HG03175 (cell line): ENCODE results near the gene CPNE6.
A peak's percentile ranks its signal among the peaks of the same experiment; 100 is the strongest.

Source experiments
- ATAC-seq: cut with Tn5 transposase; IDR thresholded peaks from one replicate; pipeline ENCODE4 v1.9.1; 2021; ENCODE audit warnings: mild to moderate bottlenecking, moderate library complexity; ENCODE audit not compliant: unreplicated experiment

Gene CPNE6

DNA sequence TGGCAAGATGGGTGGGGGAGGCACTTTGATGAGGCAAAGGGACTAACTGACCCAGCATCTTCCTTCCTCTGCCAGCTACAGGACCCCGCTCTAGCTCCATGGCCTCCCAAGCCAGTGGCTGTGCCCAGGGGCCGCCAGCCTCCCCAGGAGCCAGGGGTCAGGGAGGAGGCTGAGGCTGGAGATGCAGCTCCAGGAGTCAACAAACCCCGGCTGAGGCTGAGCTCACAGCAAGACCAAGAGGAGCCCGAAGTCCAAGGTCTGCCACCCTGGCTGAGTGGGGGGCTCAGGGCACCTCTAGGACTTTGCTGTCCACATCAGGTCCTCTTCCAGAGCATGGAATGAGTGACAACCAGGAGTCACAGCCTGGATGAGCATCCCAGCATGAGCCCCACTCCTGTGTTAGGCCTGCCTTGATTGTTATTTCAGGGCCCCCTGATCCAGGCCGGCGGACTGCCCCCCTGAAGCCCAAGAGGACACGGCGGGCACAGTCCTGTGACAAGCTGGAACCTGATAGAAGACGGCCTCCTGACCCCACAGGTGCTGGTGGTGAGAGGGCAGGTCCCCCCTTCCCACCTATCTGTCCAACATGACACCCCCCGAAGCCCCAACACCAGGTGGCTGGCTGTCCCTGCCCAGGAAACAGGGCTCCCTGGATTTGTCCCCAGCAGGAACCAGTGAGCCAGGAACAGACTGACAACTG lies 2.5 kb upstream of the CPNE6 start:
- ATAC-seq: no peak

DNA sequence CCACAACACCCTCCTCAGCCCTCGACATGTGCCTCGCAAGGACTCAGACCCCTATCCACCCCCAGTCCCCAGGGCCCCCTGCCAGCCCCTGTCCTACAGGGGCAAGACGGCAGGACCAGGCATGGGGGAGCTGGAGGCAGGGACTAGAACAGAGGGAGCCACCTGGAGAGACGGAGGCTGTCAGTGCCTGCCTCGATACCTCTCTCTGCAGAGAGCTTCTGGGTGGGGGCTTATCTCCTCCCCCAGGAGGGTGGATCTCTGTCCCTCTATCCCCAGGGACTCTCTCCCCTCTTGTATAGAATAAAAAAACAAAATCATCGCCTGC lies 2.0 kb upstream of the CPNE6 start:
- no peak for ATAC-seq

- no peak for ATAC-seq
These were observed 848 bp upstream of the CPNE6 start for GRCh38 chr14:24070285-24071143.

- ATAC-seq: no peak
These were observed 571 bp downstream of the CPNE6 start for GRCh38 chr14:24071836-24072430.

GRCh38 chr14:24072436-24072835 lies 1.1 kb downstream of the CPNE6 start:
- ATAC-seq: no peak

- ATAC-seq: no peak
These were observed 1.8 kb downstream of the CPNE6 start for GRCh38 chr14:24072881-24073877.

DNA sequence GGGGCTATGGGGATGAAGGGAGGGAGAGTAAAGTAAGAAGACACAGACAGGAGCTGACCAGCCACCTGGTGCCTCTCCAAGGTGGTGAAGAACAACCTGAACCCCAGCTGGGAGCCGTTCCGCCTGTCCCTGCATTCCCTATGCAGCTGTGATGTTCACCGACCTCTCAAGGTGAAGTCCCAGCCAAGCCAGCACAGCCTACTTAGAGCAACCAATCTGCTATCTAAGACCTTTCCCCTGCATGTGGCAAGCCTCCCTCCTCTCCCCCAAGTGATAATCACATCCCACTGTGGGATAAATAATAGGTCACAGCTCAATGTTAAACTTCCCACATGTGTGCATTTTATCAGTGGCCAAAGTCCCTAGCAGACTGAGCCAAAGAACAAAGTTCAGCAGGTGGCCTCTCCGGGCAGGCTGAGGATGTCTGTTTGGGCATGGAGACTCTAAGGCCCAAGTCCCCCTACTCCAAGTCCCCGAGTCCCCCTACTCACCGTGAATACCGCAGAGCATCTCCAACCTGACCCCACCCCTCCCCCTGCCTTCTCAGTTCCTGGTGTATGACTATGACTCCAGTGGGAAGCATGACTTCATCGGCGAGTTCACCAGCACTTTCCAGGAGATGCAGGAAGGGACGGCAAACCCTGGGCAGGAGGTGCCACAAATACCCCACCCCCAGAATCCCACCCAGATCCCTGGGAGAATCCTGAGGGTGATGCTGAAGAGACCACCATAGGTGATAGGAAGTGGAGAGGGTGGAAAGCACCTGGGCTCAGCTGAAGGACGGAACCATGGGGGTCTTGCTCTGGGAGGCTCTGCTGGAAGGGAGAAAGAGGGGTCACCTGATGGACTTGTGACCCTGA lies 3.5 kb downstream of the CPNE6 start:
- no peak for ATAC-seq

- ATAC-seq: no peak
These were observed 4.3 kb downstream of the CPNE6 start for GRCh38 chr14:24075485-24076301.

DNA sequence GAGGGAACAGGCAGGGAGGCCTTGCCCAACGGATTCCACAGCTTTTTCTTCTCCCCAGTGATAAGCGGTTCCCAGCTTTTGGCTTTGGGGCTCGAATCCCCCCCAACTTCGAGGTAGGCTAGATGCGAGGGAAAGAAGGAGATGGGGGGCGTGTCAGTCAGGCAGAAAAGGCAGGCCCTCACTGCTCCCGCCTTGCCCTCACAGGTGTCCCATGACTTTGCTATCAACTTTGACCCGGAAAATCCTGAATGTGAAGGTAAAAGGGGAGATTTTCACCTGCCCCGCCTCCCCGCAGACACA lies 4.9 kb downstream of the CPNE6 start:
- no peak for ATAC-seq

GRCh38 chr14:24077086-24077485 lies 5.7 kb downstream of the CPNE6 start:
- ATAC-seq: no peak

DNA sequence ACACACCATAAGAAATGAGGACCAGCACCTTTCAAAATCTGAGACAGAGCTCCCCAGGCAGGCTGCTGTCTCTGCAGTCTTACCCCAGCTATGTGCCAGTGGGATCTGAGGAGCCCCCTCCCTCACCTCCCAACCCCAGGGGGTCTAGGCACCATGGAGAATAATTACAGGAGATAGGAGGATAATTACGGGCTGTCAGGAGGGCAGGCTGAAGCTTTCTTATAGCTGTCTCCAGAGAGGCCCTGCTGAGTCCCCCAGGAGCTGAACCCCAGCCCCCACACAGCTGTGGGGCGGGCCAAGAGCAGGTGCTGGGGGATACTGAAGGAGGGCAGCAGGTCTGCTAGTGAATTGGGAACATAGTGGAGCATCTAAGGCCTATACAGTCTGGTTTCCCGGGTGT lies 6.8 kb downstream of the CPNE6 start:
- no peak for ATAC-seq

- no peak for ATAC-seq
These were observed 8.3 kb downstream of the CPNE6 start for GRCh38 chr14:24079491-24080141.

DNA sequence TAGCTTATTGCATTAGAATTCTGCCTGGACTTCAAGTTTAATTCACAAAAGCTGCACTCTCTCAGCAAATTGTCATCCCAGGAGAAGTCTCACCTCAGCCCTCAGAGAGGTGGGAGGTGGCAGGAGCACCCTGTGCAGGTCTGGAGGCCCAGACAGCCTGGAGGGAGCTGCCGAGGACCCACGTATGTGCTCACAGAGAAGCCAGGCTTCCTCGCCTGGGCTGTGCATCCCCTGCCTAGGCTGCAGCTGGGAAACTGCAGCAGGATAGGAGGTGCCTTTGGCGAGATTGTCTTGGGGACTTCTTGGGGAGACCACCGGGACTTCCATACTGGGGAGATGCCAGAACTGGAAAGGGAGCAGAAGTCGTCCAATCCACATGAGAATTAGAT lies 8.8 kb downstream of the CPNE6 start:
- no peak for ATAC-seq

- ATAC-seq: peak; percentile 80
These were observed 9.8 kb downstream of the CPNE6 start for GRCh38 chr14:24080888-24081738.

GRCh38 chr14:24081739-24082211 lies 10.4 kb downstream of the CPNE6 start:
- ATAC-seq: no peak

DNA sequence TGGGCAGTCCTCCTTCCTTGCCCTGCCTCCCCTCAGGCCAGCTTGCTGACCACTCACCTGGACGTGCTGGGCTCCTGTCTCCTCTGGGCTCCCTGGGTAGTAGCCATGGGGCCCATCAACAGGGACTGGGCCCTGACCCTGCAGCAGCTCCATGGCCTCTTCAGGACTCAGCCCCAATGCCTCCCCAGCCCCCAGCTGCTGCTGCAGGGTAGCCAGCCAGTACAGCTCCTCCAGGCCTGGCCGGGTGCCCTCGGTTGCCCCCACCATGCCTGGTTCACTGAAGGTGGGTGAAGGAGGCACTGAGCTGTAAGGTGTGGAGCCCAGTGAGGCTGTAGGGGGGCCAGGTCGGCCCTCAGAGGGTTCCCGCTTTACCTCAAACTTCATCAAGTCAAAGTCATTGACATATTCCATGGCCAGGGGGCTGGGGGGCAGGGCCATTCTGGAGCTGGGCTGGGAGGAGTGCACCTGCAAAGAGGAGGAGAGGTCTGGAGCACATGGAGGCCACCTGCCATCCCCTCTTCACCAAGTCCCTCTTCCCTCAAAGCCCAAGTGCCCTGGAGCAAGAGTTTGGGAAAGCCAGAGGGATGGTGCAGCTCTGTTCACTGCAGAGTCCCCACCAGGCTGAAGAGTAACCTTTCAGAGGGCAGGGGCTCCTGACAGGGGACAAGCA lies 11.2 kb downstream of the CPNE6 start:
- no peak for ATAC-seq

GRCh38 chr14:24083462-24083861 lies 12.1 kb downstream of the CPNE6 start:
- no peak for ATAC-seq
